ENCODE data around the gene B3GALNT2.

B3GALNT2 gene

DNA sequence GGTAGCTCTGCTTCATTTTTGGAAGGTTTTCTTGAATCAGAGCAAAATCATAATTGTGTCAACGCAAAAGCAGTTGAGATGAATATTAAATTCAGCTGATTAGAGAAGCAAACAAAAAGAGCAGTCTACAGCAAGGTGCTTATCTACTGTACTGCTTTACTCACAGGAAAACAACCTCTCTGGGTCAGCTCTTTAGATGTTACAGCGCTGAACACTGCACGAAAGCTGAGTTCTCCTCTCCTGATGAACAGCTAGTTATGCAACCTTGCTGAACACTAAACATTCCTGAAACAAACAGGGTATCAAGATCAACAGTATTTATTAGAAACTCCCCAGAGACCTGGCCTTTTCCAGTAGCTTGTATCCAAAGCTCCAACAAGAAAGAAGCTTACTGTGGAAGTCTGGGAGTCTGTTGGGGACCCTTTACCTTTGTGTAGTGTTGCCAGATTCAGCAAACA, 95.7 kb downstream of the B3GALNT2 start:
- no peak for DNase-seq

DNA sequence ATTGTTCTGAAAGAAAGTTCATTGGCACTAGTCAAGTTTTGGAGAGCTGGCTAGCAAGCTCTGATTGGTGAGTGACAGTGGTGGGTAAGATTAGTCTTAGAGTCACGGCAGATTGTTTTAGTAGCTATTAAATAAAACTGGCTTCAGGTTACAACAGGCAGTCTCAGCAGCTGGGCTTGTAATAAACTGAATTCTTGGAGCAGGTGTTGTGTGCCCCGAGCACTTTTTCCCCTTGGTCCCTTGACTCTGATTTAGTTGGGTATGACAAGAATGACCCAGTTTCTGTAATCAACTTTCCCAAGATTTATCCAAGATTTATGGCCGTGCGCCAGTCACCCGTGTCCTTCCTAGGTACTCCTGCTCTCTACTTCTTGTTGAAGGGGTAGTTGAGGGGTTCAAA, 96.8 kb downstream of the B3GALNT2 start:
- no peak for DNase-seq

GRCh38 chr1:235404190-235404589, 100.1 kb downstream of the B3GALNT2 start:
- DNase-seq, result peak; percentile 12

- no peak for DNase-seq
Measured at GRCh38 chr1:235403593-235403992, 100.7 kb downstream of the B3GALNT2 start.

- DNase-seq, result no peak
Measured at GRCh38 chr1:235402457-235403200, 101.6 kb downstream of the B3GALNT2 start.

DNA sequence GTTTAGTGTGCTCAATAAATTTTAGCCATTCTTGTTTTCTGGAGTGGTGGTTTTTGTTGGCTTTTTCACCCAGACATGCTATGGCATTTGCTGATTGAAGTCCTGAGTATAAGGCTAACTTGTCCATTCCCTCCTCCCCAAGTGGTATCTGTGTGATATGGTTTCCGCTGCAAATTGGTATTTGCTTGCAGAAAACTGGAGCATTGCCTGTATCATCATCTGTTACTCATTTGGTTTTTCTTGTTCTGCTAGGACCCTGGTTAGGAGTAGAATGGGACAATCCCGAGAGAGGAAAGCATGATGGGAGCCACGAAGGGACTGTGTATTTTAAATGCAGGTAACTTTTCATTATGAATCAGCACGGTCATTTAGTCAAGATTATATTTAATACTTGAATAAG, 103.0 kb downstream of the B3GALNT2 start:
- DNase-seq, result peak; percentile 74

All from fibroblast of skin of right biceps (primary cell).